GM19023 (cell line): ENCODE results near the gene OR6X1.
"Not testable (repeated sequence)": the region's sequence is repeated elsewhere in the genome, so short reads cannot be mapped to it uniquely, and the experiment has no call there.

ENCODE experiments used
- ATAC-seq: cut with Tn5 transposase; IDR thresholded peaks from one replicate; pipeline ENCODE4 v1.9.1; 2021; ENCODE audit warnings: mild to moderate bottlenecking, moderate library complexity; ENCODE audit not compliant: unreplicated experiment

Gene OR6X1

GRCh38 chr11:123755344-123755743 is 1.0 kb upstream of the OR6X1 start:
- no peak for ATAC-seq

GRCh38 chr11:123753110-123753509 is 1.2 kb downstream of the OR6X1 start:
- ATAC-seq = no peak

- no peak for ATAC-seq
Observed at GRCh38 chr11:123751781-123752180, 2.5 kb downstream of the OR6X1 start.

GRCh38 chr11:123748349-123748748 is 6.0 kb downstream of the OR6X1 start:
- not testable (repeated sequence) for ATAC-seq

GRCh38 chr11:123745764-123746451 is 8.4 kb downstream of the OR6X1 start:
- no peak for ATAC-seq

GRCh38 chr11:123742724-123743120 is 11.6 kb downstream of the OR6X1 start:
- ATAC-seq = no peak

- ATAC-seq = no peak
Observed at GRCh38 chr11:123742031-123742723, 12.1 kb downstream of the OR6X1 start.

- peak; percentile 98 for ATAC-seq
Observed at GRCh38 chr11:123741159-123742030, 12.9 kb downstream of the OR6X1 start, which contains the start of gene ZNF202. Gene ZNF202 (minus strand): TSS chr11:123741660. CDS start chr11:123730888, 10,772 bp downstream.

- ATAC-seq = peak; percentile 1
Observed at GRCh38 chr11:123740787-123741158, 13.5 kb downstream of the OR6X1 start.

GRCh38 chr11:123738374-123738773 is 15.9 kb downstream of the OR6X1 start:
- no peak for ATAC-seq

GRCh38 chr11:123736769-123737168 is 17.5 kb downstream of the OR6X1 start:
- no peak for ATAC-seq

GRCh38 chr11:123729602-123730001 is 24.7 kb downstream of the OR6X1 start:
- no peak for ATAC-seq

- ATAC-seq = no peak
Observed at GRCh38 chr11:123725995-123726655, 28.2 kb downstream of the OR6X1 start.

- no peak for ATAC-seq
Observed at GRCh38 chr11:123719452-123719851, 34.9 kb downstream of the OR6X1 start.

- ATAC-seq = no peak
Observed at GRCh38 chr11:123718469-123718868, 35.8 kb downstream of the OR6X1 start.

- ATAC-seq = no peak
Observed at GRCh38 chr11:123718063-123718462, 36.3 kb downstream of the OR6X1 start.

GRCh38 chr11:123712627-123713026 is 41.7 kb downstream of the OR6X1 start:
- not testable (repeated sequence) for ATAC-seq

GRCh38 chr11:123707606-123708205 is 46.6 kb downstream of the OR6X1 start:
- no peak for ATAC-seq

GRCh38 chr11:123707206-123707605 is 47.1 kb downstream of the OR6X1 start:
- ATAC-seq = no peak

GRCh38 chr11:123704341-123704740 is 50.0 kb downstream of the OR6X1 start:
- no peak for ATAC-seq
